CD14-positive monocyte (primary cell): ENCODE measurements around the gene ZIM2. TPM values are rescaled to one million over a fixed set of nuclear protein-coding genes. Genes with fewer than 3 reads are reported as not detected.

Experiments used
- DNase-seq, 3 donors: peaks; one replicate each; pipeline ENCODE4 v3.0.0-alpha.2; 2011 to 2022
- H2AFZ ChIP-seq: 2 replicates; pipeline ENCODE4 v1.6.0; 2012; ENCODE audit warnings: mild to moderate bottlenecking, low read depth, low read length, inconsistent platforms; ENCODE audit not compliant: insufficient read depth, poor library complexity, severe bottlenecking
- H3K27ac ChIP-seq, 2 donors: 1 replicate in 1 of 2; 2 replicates in 1 of 2; pipeline ENCODE4 v1.5.1; 2012 to 2013; ENCODE audit warnings: low read length in 2 of 2, control low read depth in 1 of 2, inconsistent platforms in 1 of 2, low read depth in 1 of 2, mild to moderate bottlenecking in 1 of 2
- H3K27me3 ChIP-seq, 2 donors: one replicate each; pipeline versions ENCODE4 v1.6.0 to v1.6.1; 2011 to 2013; ENCODE audit warnings: low read length in 2 of 2; ENCODE audit not compliant: control insufficient read depth in 2 of 2, insufficient read depth in 2 of 2
- H3K36me3 ChIP-seq, 2 donors: replicated peaks in 1 of 2; 1 replicate in 1 of 2; 2 replicates in 1 of 2; pipeline versions ENCODE4 v1.5.1 to v1.6.1; 2012 to 2013; ENCODE audit warnings: low read length in 2 of 2, control low read depth in 1 of 2, inconsistent platforms in 1 of 2, mild to moderate bottlenecking in 1 of 2; ENCODE audit not compliant: insufficient read depth in 2 of 2, control insufficient read depth in 1 of 2
- H3K4me1 ChIP-seq, 2 donors: 1 replicate in 1 of 2; 2 replicates in 1 of 2; pipeline versions ENCODE4 v1.5.1 to v1.6.1; 2012 to 2013; ENCODE audit warnings: low read length in 2 of 2, control low read depth in 1 of 2, inconsistent platforms in 1 of 2, mild to moderate bottlenecking in 1 of 2, moderate library complexity in 1 of 2; ENCODE audit not compliant: insufficient read depth in 2 of 2, control insufficient read depth in 1 of 2
- H3K4me2 ChIP-seq: replicated peaks from 2 replicates; pipeline ENCODE3; 2012; ENCODE audit warnings: low read length, moderate library complexity, mild to moderate bottlenecking; ENCODE audit not compliant: poor library complexity, severe bottlenecking; ENCODE audit errors: extremely low read depth
- H3K4me3 ChIP-seq, 3 experiments: fragments of 200-600 bp in 1 of 3; sonication (generic) in 1 of 3; replicated peaks in 1 of 3; 1 replicate in 2 of 3; 2 replicates in 1 of 3; pipeline ENCODE4 v1.5.1; 2011 to 2013; ENCODE audit warnings: low read length in 3 of 3, mild to moderate bottlenecking in 3 of 3, control low read depth in 2 of 3, low read depth in 2 of 3, inconsistent platforms in 1 of 3, moderate library complexity in 1 of 3
- H3K79me2 ChIP-seq: 2 replicates; pipeline ENCODE4 v1.6.0; 2012; ENCODE audit warnings: mild to moderate bottlenecking, control low read depth, inconsistent platforms, low read length, moderate library complexity; ENCODE audit not compliant: insufficient read depth
- H3K9ac ChIP-seq: 2 replicates; pipeline ENCODE4 v1.6.0; 2017; ENCODE audit warnings: low read length, mild to moderate bottlenecking; ENCODE audit not compliant: insufficient read depth, poor library complexity, severe bottlenecking
- H3K9me3 ChIP-seq, 2 donors: replicated peaks in 1 of 2; 1 replicate in 1 of 2; 2 replicates in 1 of 2; pipeline versions ENCODE4 v1.5.1 to v1.6.1; 2012 to 2013; ENCODE audit warnings: low read length in 2 of 2, control low read depth in 1 of 2; ENCODE audit not compliant: control insufficient read depth in 1 of 2, insufficient read depth in 1 of 2
- H4K20me1 ChIP-seq: 2 replicates; pipeline ENCODE4 v1.6.0; 2012; ENCODE audit warnings: mild to moderate bottlenecking, low read length, control low read depth, moderate library complexity; ENCODE audit not compliant: insufficient read depth
- H3K27ac Mint-ChIP-seq, 7 donors: one replicate each; pipeline ENCODE4 v1.8.0; 2020; ENCODE audit warnings: mild to moderate bottlenecking in 7 of 7, mixed read lengths in 7 of 7, moderate library complexity in 6 of 7, inconsistent platforms in 2 of 7
- H3K27me3 Mint-ChIP-seq, 3 donors: one replicate each; pipeline ENCODE4 v1.8.0; 2021 to 2022; ENCODE audit warnings: low read depth in 3 of 3, mild to moderate bottlenecking in 3 of 3, mixed read lengths in 3 of 3, moderate library complexity in 3 of 3, inconsistent platforms in 1 of 3
- H3K36me3 Mint-ChIP-seq, 2 donors: one replicate each; pipeline ENCODE4 v1.8.0; 2020; ENCODE audit warnings: mixed read lengths in 2 of 2, inconsistent platforms in 1 of 2, mild to moderate bottlenecking in 1 of 2
- H3K4me1 Mint-ChIP-seq: one replicate; pipeline ENCODE4 v1.8.0; 2020; ENCODE audit warnings: mild to moderate bottlenecking, mixed read lengths
- H3K4me3 Mint-ChIP-seq, 2 donors: one replicate each; pipeline ENCODE4 v1.8.0; 2020; ENCODE audit warnings: mild to moderate bottlenecking in 2 of 2, mixed read lengths in 2 of 2, moderate library complexity in 1 of 2
- H3K9me3 Mint-ChIP-seq, 7 donors: one replicate each; pipeline ENCODE4 v1.8.0; 2020 to 2022; ENCODE audit warnings: mixed read lengths in 7 of 7, mild to moderate bottlenecking in 6 of 7, moderate library complexity in 6 of 7, inconsistent platforms in 2 of 7
- CTCF ChIP-seq: fragments of 200-600 bp; IDR thresholded peaks from one replicate; pipeline ENCODE4 v1.8.0; 2022; ENCODE audit warnings: antibody characterized with exemption, mild to moderate bottlenecking
- WGBS: methylation state at CpG from one replicate; pipeline ENCODE4 v1.1.5; 2013; ENCODE audit warnings: missing lambda C conversion rate; ENCODE audit not compliant: insufficient coverage; 5-methylcytosine and 5-hydroxymethylcytosine counted together
- intact Hi-C, 2 donors: fragments of 100-400 bp; cut with micrococcal nuclease; formaldehyde crosslinking; loops; one replicate each; pipeline versions ENCODE4 v1.15.0 to v1.15.1; 2023
- polyA plus RNA-seq, 3 donors: library from polyadenylated mRNA; depleted of rRNA in 1 of 3; unstranded in 2 of 3; stranded (reverse) in 1 of 3; fragments of 300-500 nt in 2 of 3; fragments of >200 nt in 1 of 3; fragmentation: Illumina TruSeq in 2 of 3; gene quantifications; 1 replicate in 2 of 3; 2 replicates in 1 of 3; pipeline ENCODE4 v1.2.3, GENCODE V29; 2012 to 2021

ZIM2 gene
- polyA plus RNA-seq, 3 donors, result not detected

DNA sequence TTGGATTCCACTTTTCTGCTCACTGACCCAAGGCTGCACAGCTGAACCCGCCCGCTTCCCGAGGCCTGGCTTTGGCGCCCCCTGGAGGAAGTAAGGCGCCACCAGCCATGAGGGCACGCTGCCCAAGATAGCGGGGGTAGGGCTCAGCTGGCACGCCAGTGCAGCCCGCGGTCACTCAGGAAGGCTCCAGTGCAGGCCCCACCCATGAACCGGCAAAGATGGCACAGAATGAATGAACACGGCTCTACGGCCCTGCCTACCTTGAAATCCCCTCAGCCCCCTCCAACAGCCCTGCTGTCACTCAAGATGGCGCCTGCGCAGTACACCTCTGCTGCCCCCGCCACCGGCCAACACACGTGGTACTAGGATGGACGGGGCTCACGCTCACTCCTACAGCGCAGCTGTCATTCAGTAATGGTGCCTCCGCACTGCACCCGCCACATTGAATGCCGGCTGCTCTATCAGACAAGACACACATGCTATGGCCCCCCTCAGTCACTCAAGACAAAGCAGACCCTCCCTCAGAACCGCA is 3.0 kb downstream of the ZIM2 start:
- H4K20me1 ChIP-seq, result no peaks in the 10 kb centered on the region
- peak overlapping the region; percentile 67 for H2AFZ ChIP-seq
- Mint-ChIP-seq H3K4me1 (peaks cover 14% of the 10 kb centered on the region), H3K9me3 (peaks cover 39 to 77% (median 61%) of the 10 kb centered on the region in 7 donors), H3K4me3 (peak overlapping the region; percentile 69 to 81), H3K27me3 (peaks cover 13 to 30% (median 23%) of the 10 kb centered on the region in 3 donors), H3K36me3 (peaks cover 2 to 3% of the 10 kb centered on the region in 2 donors), H3K27ac (peak overlapping the region in 4 of 7 donors; percentile 13 to 69 (median 40))
- H3K27ac ChIP-seq, result no peak overlapping the region
- peak overlapping the region in 1 of 3 experiments; percentile 70 for H3K4me3 ChIP-seq
- no peaks in the 10 kb centered on the region for H3K36me3 ChIP-seq
- H3K9me3 ChIP-seq, result peaks cover 66 to 81% of the 10 kb centered on the region in 2 donors
- 46% methylated on average over 25 of the region's 25 CpGs for WGBS
- peak; percentile 46 for TF ChIP-seq CTCF
- intact Hi-C loops, result no loop called here
- H3K27me3 ChIP-seq, result peaks cover 6 to 27% of the 10 kb centered on the region in 2 donors
- no peak overlapping the region for H3K9ac ChIP-seq
- peaks cover 27 to 30% of the 10 kb centered on the region in 2 donors for H3K4me1 ChIP-seq
- peak overlapping the region; percentile 71 for H3K4me2 ChIP-seq
- no peaks in the 10 kb centered on the region for H3K79me2 ChIP-seq
- DNase-seq, result peak in 2 of 3 donors; percentile 5 to 30

DNA sequence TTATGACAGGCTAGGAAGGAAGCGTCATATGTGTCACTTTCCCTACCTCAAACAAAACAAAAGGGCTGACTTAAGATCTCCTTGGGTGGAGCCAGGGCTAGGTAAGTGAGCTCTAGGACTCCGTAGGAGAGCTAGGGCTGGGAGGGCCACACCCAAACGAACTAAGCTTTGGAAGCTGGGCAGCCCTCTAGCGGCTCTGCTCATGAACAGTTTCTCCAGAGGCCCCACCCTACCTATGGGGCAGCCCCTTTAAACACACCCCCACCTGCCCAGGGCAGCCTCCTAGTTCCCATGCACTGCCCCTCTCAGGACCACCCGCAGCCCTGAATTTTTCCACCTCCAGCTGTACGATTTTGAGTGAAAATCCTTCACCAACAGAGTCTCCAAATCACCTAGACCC is 3.5 kb downstream of the ZIM2 start:
- WGBS, result 54% methylated on average over 4 of the region's 6 CpGs

More for the DNA sequence above, 3.5 kb downstream of the ZIM2 start:
- Histone ChIP-seq H3K4me1 (peaks cover 27 to 30% of the 10 kb centered on the region in 2 donors), H3K27ac (no peak overlapping the region), H3K27me3 (peaks cover 6 to 22% of the 10 kb centered on the region in 2 donors), H3K36me3 (no peaks in the 10 kb centered on the region), H3K9me3 (peaks cover 71 to 79% of the 10 kb centered on the region in 2 donors), H4K20me1 (no peaks in the 10 kb centered on the region), H3K4me2 (peak overlapping the region; percentile 71), H2AFZ (peak overlapping the region; percentile 67), H3K9ac (no peak overlapping the region), H3K4me3 (peak overlapping the region in 1 of 3 experiments; percentile 70), H3K79me2 (no peaks in the 10 kb centered on the region)
- peak overlapping the region in 1 of 7 donors; percentile 9 for H3K27ac Mint-ChIP-seq
- peaks cover 13 to 30% (median 23%) of the 10 kb centered on the region in 3 donors for H3K27me3 Mint-ChIP-seq
- DNase-seq, result no peak
- peak overlapping the region in 1 of 2 donors; percentile 69 for H3K4me3 Mint-ChIP-seq
- peaks cover 14% of the 10 kb centered on the region for H3K4me1 Mint-ChIP-seq
- intact Hi-C loops, result no loop called here
- H3K9me3 Mint-ChIP-seq, result peaks cover 42 to 80% (median 61%) of the 10 kb centered on the region in 7 donors
- H3K36me3 Mint-ChIP-seq, result peaks cover 2 to 3% of the 10 kb centered on the region in 2 donors
- TF ChIP-seq CTCF, result no peak
